Body of pancreas (tissue), 4 donors: ENCODE data around the gene METTL2B.

ENCODE experiments used
- CTCF ChIP-seq, 7 experiments: fragments of 450-650 bp in 4 of 7; fragments of 200-600 bp in 3 of 7; sonication (generic) in 3 of 7; IDR thresholded peaks; one replicate each; pipeline ENCODE4 v1.5.1; 2016 to 2019; ENCODE audit warnings: antibody characterized with exemption in 7 of 7
- POLR2A ChIP-seq, 3 donors: fragments of 450-650 bp; IDR thresholded peaks; one replicate each; pipeline ENCODE4 v1.6.1; 2016; ENCODE audit warnings: antibody characterized with exemption in 3 of 3, mild to moderate bottlenecking in 2 of 3

- TF ChIP-seq POLR2A (IDR thresholded peaks at IDR 0.05) = no peak
- TF ChIP-seq CTCF (IDR thresholded peaks at IDR 0.05) = no peak
Observed at GRCh38 chr7:128437426-128438332, 38.9 kb upstream of the METTL2B start.
